Breast epithelium (tissue), 4 donors: Measurements from ENCODE around the gene ZBTB43. TPM values are rescaled to one million over a fixed set of nuclear protein-coding genes. Genes with fewer than 3 reads are reported as not detected.
"Not testable (repeated sequence)": the region's sequence is repeated elsewhere in the genome, so short reads cannot be mapped to it uniquely, and the experiment has no call there.

ENCODE experiments used
- DNase-seq, 2 donors: peaks; one replicate each; pipeline ENCODE4 v3.0.0-alpha.2; 2019; ENCODE audit warnings: low spot score in 2 of 2
- H3K27ac ChIP-seq, 2 donors: fragments of 200-600 bp; sonication (generic) in 1 of 2; one replicate each; pipeline ENCODE4 v1.5.1; 2016 to 2019; ENCODE audit warnings: mild to moderate bottlenecking in 1 of 2
- H3K27me3 ChIP-seq, 2 donors: fragments of 200-600 bp; sonication (generic) in 1 of 2; one replicate each; pipeline versions ENCODE4 v1.5.1 to v1.6.0; 2017 to 2019; ENCODE audit warnings: control low read depth in 1 of 2, mild to moderate bottlenecking in 1 of 2
- H3K36me3 ChIP-seq: fragments of 200-600 bp; one replicate; pipeline ENCODE4 v1.5.1; 2019
- H3K4me1 ChIP-seq, 2 donors: fragments of 200-600 bp; sonication (generic); one replicate each; pipeline ENCODE4 v1.5.1; 2016 to 2019; ENCODE audit warnings: control low read depth in 1 of 2
- H3K4me3 ChIP-seq, 3 donors: fragments of 200-600 bp; sonication (generic); 1 replicate in 2 of 3; 2 replicates in 1 of 3; pipeline ENCODE4 v1.5.1; 2016 to 2019; ENCODE audit warnings: mild to moderate bottlenecking in 3 of 3, moderate library complexity in 2 of 3
- H3K9me3 ChIP-seq, 2 donors: fragments of 200-600 bp; sonication (generic) in 1 of 2; one replicate each; pipeline ENCODE4 v1.5.1; 2016 to 2019; ENCODE audit warnings: control low read depth in 1 of 2
- POLR2A ChIP-seq: fragments of 450-650 bp; IDR thresholded peaks from one replicate; pipeline ENCODE4 v1.6.1; 2016; ENCODE audit warnings: antibody characterized with exemption, mild to moderate bottlenecking, moderate library complexity
- POLR2AphosphoS5 ChIP-seq, 3 donors: sonication (generic); formaldehyde crosslinking; IDR thresholded peaks; one replicate each; pipeline ENCODE4 v1.6.1; 2017; ENCODE audit warnings: antibody characterized with exemption in 3 of 3
- intact Hi-C: fragments of 100-400 bp; cut with DNase I; formaldehyde crosslinking; loops from one replicate; pipeline ENCODE4 v1.15.1; 2023; ENCODE audit warnings: low total_unique reads
- total RNA-seq, 3 donors: library from RNA; depleted of rRNA; stranded (reverse); fragments of >200 nt; gene quantifications; one replicate each; pipeline ENCODE4 v1.1.0, GENCODE V29; 2016
- TF ChIP-seq, protein P1 (sequence below), 3 donors: fragments of 450-650 bp; IDR thresholded peaks; one replicate each; pipeline ENCODE4 v1.5.1; 2016 to 2017; ENCODE audit warnings: antibody characterized with exemption in 3 of 3, mild to moderate bottlenecking in 3 of 3, moderate library complexity in 3 of 3

The ZBTB43 gene
- total RNA-seq, 3 donors from 2014 or later: 10.9 to 20.6 (median 13.1) TPM

DNA sequence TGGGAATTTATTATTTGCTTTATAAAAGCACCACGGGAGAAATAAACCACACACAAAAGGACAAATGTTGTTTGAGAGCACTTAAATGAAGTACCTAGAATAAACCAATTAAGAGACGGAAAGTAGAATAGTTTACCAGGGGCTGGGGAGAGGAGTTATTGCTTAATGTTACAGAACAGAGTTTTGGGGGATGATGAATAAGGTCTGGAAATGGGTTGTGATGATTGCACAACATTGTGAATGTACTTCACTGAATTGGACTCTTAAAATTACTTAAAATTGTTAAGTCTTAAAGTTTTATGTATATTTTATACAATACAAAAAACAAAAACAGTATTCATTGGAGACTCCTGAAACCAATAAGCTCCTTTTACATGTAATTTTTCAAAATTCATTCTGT lies 1.5 kb downstream of the ZBTB43 start:
- H3K27me3 ChIP-seq: no peaks in the 10 kb centered on the region
- peak overlapping the region; percentile 85 to 96 for H3K27ac ChIP-seq
- DNase-seq: no peak
- peak overlapping the region; percentile 64 to 96 (median 94) for H3K4me3 ChIP-seq
- TF ChIP-seq POLR2A: no peak
- no peak for TF ChIP-seq POLR2AphosphoS5 (IDR thresholded peaks at IDR 0.05)
- TF ChIP-seq, protein P1, sequence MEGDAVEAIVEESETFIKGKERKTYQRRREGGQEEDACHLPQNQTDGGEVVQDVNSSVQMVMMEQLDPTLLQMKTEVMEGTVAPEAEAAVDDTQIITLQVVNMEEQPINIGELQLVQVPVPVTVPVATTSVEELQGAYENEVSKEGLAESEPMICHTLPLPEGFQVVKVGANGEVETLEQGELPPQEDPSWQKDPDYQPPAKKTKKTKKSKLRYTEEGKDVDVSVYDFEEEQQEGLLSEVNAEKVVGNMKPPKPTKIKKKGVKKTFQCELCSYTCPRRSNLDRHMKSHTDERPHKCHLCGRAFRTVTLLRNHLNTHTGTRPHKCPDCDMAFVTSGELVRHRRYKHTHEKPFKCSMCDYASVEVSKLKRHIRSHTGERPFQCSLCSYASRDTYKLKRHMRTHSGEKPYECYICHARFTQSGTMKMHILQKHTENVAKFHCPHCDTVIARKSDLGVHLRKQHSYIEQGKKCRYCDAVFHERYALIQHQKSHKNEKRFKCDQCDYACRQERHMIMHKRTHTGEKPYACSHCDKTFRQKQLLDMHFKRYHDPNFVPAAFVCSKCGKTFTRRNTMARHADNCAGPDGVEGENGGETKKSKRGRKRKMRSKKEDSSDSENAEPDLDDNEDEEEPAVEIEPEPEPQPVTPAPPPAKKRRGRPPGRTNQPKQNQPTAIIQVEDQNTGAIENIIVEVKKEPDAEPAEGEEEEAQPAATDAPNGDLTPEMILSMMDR (IDR thresholded peaks at IDR 0.05): no peak
- no peaks in the 10 kb centered on the region for H3K9me3 ChIP-seq
- peaks cover 0 to 10% of the 10 kb centered on the region in 2 donors for H3K4me1 ChIP-seq
- intact Hi-C loops: no loop called here
- no peaks in the 10 kb centered on the region for H3K36me3 ChIP-seq

DNA sequence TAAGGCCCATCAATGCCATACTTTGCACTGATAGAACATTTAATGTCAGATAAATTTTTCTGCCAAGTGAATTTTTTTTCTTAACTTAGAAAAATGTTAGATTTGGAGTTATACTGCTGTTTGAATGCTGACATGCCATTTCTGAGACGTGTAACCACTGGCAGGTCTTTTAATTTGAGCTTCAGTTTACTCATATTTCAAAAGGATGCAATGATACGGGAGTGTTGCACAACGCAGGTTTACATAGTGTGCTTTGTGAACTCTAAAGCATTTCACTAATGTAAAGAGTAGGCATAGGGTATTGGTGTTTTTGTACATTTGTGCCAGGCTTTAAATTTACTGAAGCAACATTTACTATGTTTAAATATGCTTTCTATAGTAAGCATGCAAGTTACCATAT lies 4.2 kb downstream of the ZBTB43 start:
- Histone ChIP-seq H3K9me3 (no peaks in the 10 kb centered on the region), H3K4me3 (no peak overlapping the region), H3K27ac (no peak overlapping the region), H3K27me3 (no peaks in the 10 kb centered on the region), H3K36me3 (peaks cover 6% of the 10 kb centered on the region), H3K4me1 (peaks cover 0 to 10% of the 10 kb centered on the region in 2 donors)
- TF ChIP-seq POLR2AphosphoS5 (IDR thresholded peaks at IDR 0.05) (no peak), POLR2A (no peak)
- TF ChIP-seq, protein P1 (IDR thresholded peaks at IDR 0.05): no peak
- intact Hi-C loops: no loop called here
- no peak for DNase-seq

DNA sequence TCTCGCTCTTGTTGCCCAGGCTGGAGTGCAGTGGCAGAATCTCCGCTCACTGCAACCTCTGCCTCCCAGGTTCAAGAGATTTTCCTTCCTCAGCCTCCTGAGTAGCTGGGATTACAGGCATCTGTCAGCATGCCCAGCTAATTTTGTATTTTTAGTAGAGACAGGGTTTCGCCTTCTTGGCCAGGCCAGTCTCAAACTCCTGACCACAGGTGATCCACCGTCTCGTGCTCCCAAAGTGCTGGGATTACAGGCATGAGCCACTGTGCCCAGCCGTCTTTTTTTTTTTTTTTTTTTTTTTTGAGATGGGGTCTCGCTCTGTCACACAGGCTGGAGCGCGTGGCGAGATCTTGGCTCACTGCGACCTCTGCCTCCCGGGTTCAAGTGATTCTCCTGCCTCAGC lies 5.4 kb downstream of the ZBTB43 start:
- H3K36me3 ChIP-seq, H3K4me1 ChIP-seq, H3K9me3 ChIP-seq, H3K27ac ChIP-seq, DNase-seq, intact Hi-C loops, H3K27me3 ChIP-seq, H3K4me3 ChIP-seq: not testable (repeated sequence)

DNA sequence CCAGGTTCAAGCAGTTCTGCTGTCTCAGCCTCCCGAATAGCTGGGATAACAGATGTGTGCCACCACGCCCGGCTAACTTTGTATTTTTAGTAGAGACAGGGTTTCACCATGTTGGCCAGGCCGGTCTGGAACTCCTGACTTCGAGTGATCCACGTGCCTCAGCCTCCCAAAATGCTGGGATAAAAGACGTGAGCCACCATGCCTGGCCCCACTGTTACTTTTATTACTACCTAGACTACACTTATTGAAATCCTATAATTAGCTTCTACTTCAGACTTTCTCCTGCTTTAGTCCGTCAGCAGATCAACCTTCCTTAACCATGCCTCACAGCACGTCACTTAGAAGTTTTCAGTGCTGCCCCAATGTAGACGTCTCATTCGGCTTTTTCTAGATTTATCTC lies 8.2 kb downstream of the ZBTB43 start:
- H3K36me3 ChIP-seq: peaks cover 6% of the 10 kb centered on the region
- intact Hi-C loops: no loop called here
- H3K4me3 ChIP-seq: no peak overlapping the region
- no peaks in the 10 kb centered on the region for H3K4me1 ChIP-seq
- TF ChIP-seq POLR2A: no peak
- no peak for TF ChIP-seq POLR2AphosphoS5 (IDR thresholded peaks at IDR 0.05)
- TF ChIP-seq, protein P1 (IDR thresholded peaks at IDR 0.05): no peak
- no peak for DNase-seq
- H3K27me3 ChIP-seq: no peaks in the 10 kb centered on the region
- H3K27ac ChIP-seq: no peak overlapping the region
- H3K9me3 ChIP-seq: peaks cover 6 to 8% of the 10 kb centered on the region in 2 donors

DNA sequence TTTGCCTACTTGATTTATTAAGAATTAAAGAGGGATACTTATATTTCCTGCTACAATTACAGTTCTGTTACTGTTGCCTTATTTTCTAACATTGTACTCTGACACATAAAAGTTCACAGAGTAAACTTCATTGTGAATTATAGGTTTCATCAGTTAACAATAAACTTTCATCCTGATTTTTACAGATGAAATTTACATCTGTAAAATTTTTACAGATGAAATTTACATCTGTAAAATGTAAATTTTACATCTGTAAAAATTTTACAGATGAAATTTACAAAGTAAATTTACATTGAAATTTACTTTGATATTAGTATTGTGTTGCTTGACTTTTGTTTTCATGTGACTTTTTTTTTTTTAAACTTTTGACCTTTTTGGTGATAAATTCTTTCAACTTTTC lies 9.3 kb downstream of the ZBTB43 start:
- Histone ChIP-seq H3K9me3 (peaks cover 11 to 18% of the 10 kb centered on the region in 2 donors), H3K27me3 (no peaks in the 10 kb centered on the region), H3K4me3 (no peak overlapping the region), H3K27ac (no peak overlapping the region), H3K36me3 (peaks cover 6% of the 10 kb centered on the region), H3K4me1 (no peaks in the 10 kb centered on the region)
- TF ChIP-seq POLR2A (no peak), POLR2AphosphoS5 (IDR thresholded peaks at IDR 0.05) (no peak)
- TF ChIP-seq, protein P1 (IDR thresholded peaks at IDR 0.05): no peak
- no peak for DNase-seq
- intact Hi-C loops: no loop called here

DNA sequence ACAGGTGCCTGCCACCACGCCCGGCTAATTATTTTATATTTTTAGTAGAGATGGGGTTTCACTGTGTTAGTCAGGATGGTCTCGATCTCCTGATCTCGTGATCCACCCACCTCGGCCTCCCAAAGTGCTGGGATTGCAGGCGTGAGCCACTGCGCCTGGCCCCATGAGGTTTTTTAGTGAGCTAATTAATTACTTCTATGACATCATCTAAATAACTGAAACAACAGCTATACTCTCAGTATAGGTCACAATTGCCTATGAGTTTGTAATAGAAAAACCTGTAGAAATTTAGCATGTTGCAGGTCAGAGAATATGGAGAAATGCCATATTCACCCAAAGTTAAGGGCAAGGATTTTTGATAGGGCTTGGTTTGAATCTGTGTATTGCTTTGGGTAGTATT lies 12.8 kb downstream of the ZBTB43 start:
- H3K4me3 ChIP-seq, H3K27ac ChIP-seq, intact Hi-C loops, H3K4me1 ChIP-seq, H3K27me3 ChIP-seq, H3K36me3 ChIP-seq, DNase-seq: not testable (repeated sequence)
- H3K9me3 ChIP-seq: peaks cover 16 to 28% of the 10 kb centered on the region in 2 donors
